ENCODE results near the gene MON2. TPM values are rescaled to one million over a fixed set of nuclear protein-coding genes. Genes with fewer than 3 reads are reported as not detected.

The MON2 gene
- total RNA-seq, 1 donor from 2014 or later: 51.1 TPM

Other genes with a start within 250 kb of the MON2 start
- gene USP15, start 206.4 kb upstream of the MON2 start, total RNA-seq: 35.7 TPM